22Rv1 (cell line): ENCODE results near the gene PTPRM.

Experiments used
- ZFX ChIP-seq: fragments of 450-650 bp; IDR thresholded peaks from 2 replicates; pipeline ENCODE4 v1.6.1; 2017; ENCODE audit warnings: antibody characterized with exemption, borderline replicate concordance
- TF ChIP-seq, protein P1 (sequence below): fragments of 450-650 bp; IDR thresholded peaks from 2 replicates; pipeline ENCODE4 v1.5.1; 2017; ENCODE audit warnings: mild to moderate bottlenecking

DNA sequence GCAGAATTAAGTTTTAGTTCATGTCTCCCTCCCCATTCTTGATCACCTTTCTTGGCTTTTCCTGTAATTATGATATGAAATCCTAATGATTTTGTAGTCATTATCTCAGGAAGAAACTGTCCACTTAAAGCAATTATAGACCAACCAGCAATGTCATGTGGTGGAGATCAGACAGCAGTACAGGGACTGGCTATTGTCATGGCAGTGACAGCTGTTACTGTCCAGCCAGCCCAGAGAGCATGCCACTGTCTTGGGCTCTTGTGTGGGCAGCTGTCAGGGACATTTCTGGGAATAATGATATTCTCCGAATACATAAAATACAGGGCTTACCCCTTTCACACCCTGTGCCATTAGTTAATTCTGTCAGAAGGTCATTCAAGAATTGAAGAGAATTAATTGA lies 686.8 kb downstream of the PTPRM start:
- TF ChIP-seq, protein P1, sequence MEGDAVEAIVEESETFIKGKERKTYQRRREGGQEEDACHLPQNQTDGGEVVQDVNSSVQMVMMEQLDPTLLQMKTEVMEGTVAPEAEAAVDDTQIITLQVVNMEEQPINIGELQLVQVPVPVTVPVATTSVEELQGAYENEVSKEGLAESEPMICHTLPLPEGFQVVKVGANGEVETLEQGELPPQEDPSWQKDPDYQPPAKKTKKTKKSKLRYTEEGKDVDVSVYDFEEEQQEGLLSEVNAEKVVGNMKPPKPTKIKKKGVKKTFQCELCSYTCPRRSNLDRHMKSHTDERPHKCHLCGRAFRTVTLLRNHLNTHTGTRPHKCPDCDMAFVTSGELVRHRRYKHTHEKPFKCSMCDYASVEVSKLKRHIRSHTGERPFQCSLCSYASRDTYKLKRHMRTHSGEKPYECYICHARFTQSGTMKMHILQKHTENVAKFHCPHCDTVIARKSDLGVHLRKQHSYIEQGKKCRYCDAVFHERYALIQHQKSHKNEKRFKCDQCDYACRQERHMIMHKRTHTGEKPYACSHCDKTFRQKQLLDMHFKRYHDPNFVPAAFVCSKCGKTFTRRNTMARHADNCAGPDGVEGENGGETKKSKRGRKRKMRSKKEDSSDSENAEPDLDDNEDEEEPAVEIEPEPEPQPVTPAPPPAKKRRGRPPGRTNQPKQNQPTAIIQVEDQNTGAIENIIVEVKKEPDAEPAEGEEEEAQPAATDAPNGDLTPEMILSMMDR, result no peak
- no peak for TF ChIP-seq ZFX
